ENCODE results near the gene METTL13.

METTL13 gene

GRCh38 chr1:171744986-171745385 lies 36.5 kb upstream of the METTL13 start:
- Histone ChIP-seq H3K4me1 (ENCODE audit: control insufficient read depth, low read length) (peaks cover 24% of the 10 kb centered on the region), H3K27ac (ENCODE audit: low read depth, low read length) (no peak overlapping the region), H3K36me3 (ENCODE audit: control insufficient read depth, low read length) (no peaks in the 10 kb centered on the region), H4K20me1 (ENCODE audit: control insufficient read depth, insufficient read depth, low read depth, low read length) (no peaks in the 10 kb centered on the region), H3K4me3 (ENCODE audit: low read length) (no peak overlapping the region), H3K79me2 (ENCODE audit: control insufficient read depth, low read length) (peaks cover 21% of the 10 kb centered on the region), H3K9me2 (replicated peaks; ENCODE audit: control insufficient read depth, low read length) (no peaks in the 10 kb centered on the region), H3K4me2 (ENCODE audit: low read length) (no peak overlapping the region), H3F3A (ENCODE audit: control insufficient read depth, insufficient read depth) (peaks cover 2% of the 10 kb centered on the region; the same call in 1 of the 2 replicates), H3K27me3 (ENCODE audit: control insufficient read depth, low read length) (no peaks in the 10 kb centered on the region), H3K9me3 (ENCODE audit: control insufficient read depth, insufficient read depth, low read length) (no peaks in the 10 kb centered on the region)
- TF ChIP-seq CTCF (IDR thresholded peaks at IDR 0.05; ENCODE audit: low read depth, low read length, poor library complexity, severe bottlenecking) (no peak), EZH2phosphoT487 (IDR thresholded peaks at IDR 0.05; ENCODE audit: borderline replicate concordance, low read length) (no peak)

- Histone ChIP-seq H3K27me3 (ENCODE audit: control insufficient read depth, low read length) (no peaks in the 10 kb centered on the region), H3K9me3 (ENCODE audit: control insufficient read depth, insufficient read depth, low read length) (no peaks in the 10 kb centered on the region), H3K4me2 (ENCODE audit: low read length) (no peak overlapping the region), H3K9me2 (replicated peaks; ENCODE audit: control insufficient read depth, low read length) (no peaks in the 10 kb centered on the region), H3K79me2 (ENCODE audit: control insufficient read depth, low read length) (no peaks in the 10 kb centered on the region), H3K27ac (ENCODE audit: low read depth, low read length) (no peak overlapping the region), H3K4me3 (ENCODE audit: low read length) (no peak overlapping the region), H3K36me3 (ENCODE audit: control insufficient read depth, low read length) (no peaks in the 10 kb centered on the region), H3K4me1 (ENCODE audit: control insufficient read depth, low read length) (peaks cover 3% of the 10 kb centered on the region), H3F3A (ENCODE audit: control insufficient read depth, insufficient read depth) (no peaks in the 10 kb centered on the region), H4K20me1 (ENCODE audit: control insufficient read depth, insufficient read depth, low read depth, low read length) (no peaks in the 10 kb centered on the region)
- TF ChIP-seq CTCF (IDR thresholded peaks at IDR 0.05; ENCODE audit: low read depth, low read length, poor library complexity, severe bottlenecking) (no peak), EZH2phosphoT487 (IDR thresholded peaks at IDR 0.05; ENCODE audit: borderline replicate concordance, low read length) (no peak)
Observed at GRCh38 chr1:171748651-171749050, 32.8 kb upstream of the METTL13 start.

GRCh38 chr1:171751221-171751620 lies 30.2 kb upstream of the METTL13 start:
- H3K27ac ChIP-seq (ENCODE audit: low read depth, low read length), result no peak overlapping the region
- no peaks in the 10 kb centered on the region for H3K36me3 ChIP-seq (ENCODE audit: control insufficient read depth, low read length)
- no peaks in the 10 kb centered on the region for H3K4me1 ChIP-seq (ENCODE audit: control insufficient read depth, low read length)
- TF ChIP-seq EZH2phosphoT487 (IDR thresholded peaks at IDR 0.05; ENCODE audit: borderline replicate concordance, low read length), result no peak
- no peak for TF ChIP-seq CTCF (IDR thresholded peaks at IDR 0.05; ENCODE audit: low read depth, low read length, poor library complexity, severe bottlenecking)
- no peaks in the 10 kb centered on the region for H3K9me2 ChIP-seq (replicated peaks; ENCODE audit: control insufficient read depth, low read length)
- no peaks in the 10 kb centered on the region for H3K9me3 ChIP-seq (ENCODE audit: control insufficient read depth, insufficient read depth, low read length)
- no peak overlapping the region for H3K4me3 ChIP-seq (ENCODE audit: low read length)
- no peaks in the 10 kb centered on the region for H4K20me1 ChIP-seq (ENCODE audit: control insufficient read depth, insufficient read depth, low read depth, low read length)
- no peak overlapping the region for H3K4me2 ChIP-seq (ENCODE audit: low read length)
- no peaks in the 10 kb centered on the region for H3F3A ChIP-seq (ENCODE audit: control insufficient read depth, insufficient read depth)
- H3K79me2 ChIP-seq (ENCODE audit: control insufficient read depth, low read length), result no peaks in the 10 kb centered on the region
- 0 out of 2 replicates have a peak, but pooled peaks cover 5% of the 10 kb centered on the region for H3K27me3 ChIP-seq (ENCODE audit: control insufficient read depth, low read length)
